Measurements from ENCODE around the gene EGFL6. TPM values are rescaled to one million over a fixed set of nuclear protein-coding genes. Genes with fewer than 3 reads are reported as not detected.
"Not testable (repeated sequence)": the region's sequence is repeated elsewhere in the genome, so short reads cannot be mapped to it uniquely, and the experiment has no call there.

Gene EGFL6
- total RNA-seq, 4 donors from 2014 or later = 0.22 TPM; not detected in 3

- no peaks in the 10 kb centered on the region for H3K9me3 ChIP-seq
- H3K4me1 ChIP-seq = no peaks in the 10 kb centered on the region
- H3K27ac ChIP-seq = no peak overlapping the region
- no peak for ATAC-seq
- no peaks in the 10 kb centered on the region for H3K27me3 ChIP-seq
- 63 to 87% methylated on average over 2 to 3 of the region's 3 CpGs for WGBS, 2 donors (ENCODE audit: low coverage in 1 of 2)
- no peak overlapping the region for H3K4me3 ChIP-seq
- H3K36me3 ChIP-seq = no peaks in the 10 kb centered on the region
- TF ChIP-seq CTCF (IDR thresholded peaks at IDR 0.05) = no peak
- TF ChIP-seq EP300 (IDR thresholded peaks at IDR 0.05) = no peak
Observed at GRCh38 chrX:13622401-13622964, 53.1 kb downstream of the EGFL6 start.

GRCh38 chrX:13627306-13627705 is 57.9 kb downstream of the EGFL6 start:
- H3K27me3 ChIP-seq = no peaks in the 10 kb centered on the region
- WGBS, 2 donors (ENCODE audit: low coverage in 1 of 2) = 91 to 97% methylated on average over 8 of the region's 8 CpGs
- H3K4me3 ChIP-seq = no peak overlapping the region
- H3K9me3 ChIP-seq = no peaks in the 10 kb centered on the region
- H3K4me1 ChIP-seq = no peaks in the 10 kb centered on the region
- no peaks in the 10 kb centered on the region for H3K36me3 ChIP-seq
- no peak overlapping the region for H3K27ac ChIP-seq
- TF ChIP-seq POLR2A (IDR thresholded peaks at IDR 0.05) (no peak), POLR2AphosphoS5 (IDR thresholded peaks at IDR 0.05) (no peak), CTCF (IDR thresholded peaks at IDR 0.05) (no peak), EP300 (IDR thresholded peaks at IDR 0.05) (no peak)
- ATAC-seq = no peak

- not testable (repeated sequence) for ATAC-seq, H3K27me3 ChIP-seq, H3K36me3 ChIP-seq, H3K4me3 ChIP-seq, H3K27ac ChIP-seq, H3K4me1 ChIP-seq, H3K9me3 ChIP-seq
- 80 to 86% methylated on average over 7 of the region's 9 CpGs for WGBS, 2 donors (ENCODE audit: low coverage in 1 of 2)
Observed at GRCh38 chrX:13637224-13637623, 67.8 kb downstream of the EGFL6 start.

GRCh38 chrX:13638021-13638420 is 68.6 kb downstream of the EGFL6 start:
- WGBS, 2 donors (ENCODE audit: low coverage in 1 of 2) = 0% methylated on average over 1 of the region's 1 CpG; no CpG with 5 or more reads in 1 of the 2 donors
- Histone ChIP-seq H3K4me3 (no peak overlapping the region), H3K9me3 (peaks cover 0 to 5% (median 0%) of the 10 kb centered on the region in 3 donors), H3K27me3 (no peaks in the 10 kb centered on the region), H3K36me3 (no peaks in the 10 kb centered on the region), H3K27ac (no peak overlapping the region), H3K4me1 (no peaks in the 10 kb centered on the region)
- no peak for TF ChIP-seq CTCF (IDR thresholded peaks at IDR 0.05)
- no peak for TF ChIP-seq EP300 (IDR thresholded peaks at IDR 0.05)
- TF ChIP-seq POLR2AphosphoS5 (IDR thresholded peaks at IDR 0.05) = no peak
- no peak for TF ChIP-seq POLR2A (IDR thresholded peaks at IDR 0.05)
- no peak for ATAC-seq

- no peak for ATAC-seq
- 53 to 71% methylated on average over 3 of the region's 3 CpGs for WGBS, 2 donors (ENCODE audit: low coverage in 1 of 2)
- H3K4me1 ChIP-seq = no peaks in the 10 kb centered on the region
- H3K36me3 ChIP-seq = no peaks in the 10 kb centered on the region
- H3K9me3 ChIP-seq = peaks cover 0 to 5% (median 0%) of the 10 kb centered on the region in 3 donors
- H3K27ac ChIP-seq = no peak overlapping the region
- TF ChIP-seq POLR2A (IDR thresholded peaks at IDR 0.05) = no peak
- no peak for TF ChIP-seq POLR2AphosphoS5 (IDR thresholded peaks at IDR 0.05)
- TF ChIP-seq CTCF (IDR thresholded peaks at IDR 0.05) = no peak
- no peak for TF ChIP-seq EP300 (IDR thresholded peaks at IDR 0.05)
- no peak overlapping the region for H3K4me3 ChIP-seq
- H3K27me3 ChIP-seq = no peaks in the 10 kb centered on the region
Observed at GRCh38 chrX:13638826-13639225, 69.4 kb downstream of the EGFL6 start.

- not testable (repeated sequence) for H3K27ac ChIP-seq, H3K4me1 ChIP-seq, H3K9me3 ChIP-seq, ATAC-seq, H3K36me3 ChIP-seq, H3K4me3 ChIP-seq, H3K27me3 ChIP-seq
- WGBS, 2 donors (ENCODE audit: low coverage in 1 of 2) = no CpG with 5 or more reads among the region's 4 CpGs
Observed at GRCh38 chrX:13641684-13642083, 72.3 kb downstream of the EGFL6 start.

Data from gastroesophageal sphincter (tissue), 4 donors.